HG02759 (cell line): ENCODE data around the gene RBM3.

ENCODE experiments used
- ATAC-seq: cut with Tn5 transposase; IDR thresholded peaks from one replicate; pipeline ENCODE4 v1.9.1; 2021; ENCODE audit warnings: mild to moderate bottlenecking, moderate library complexity; ENCODE audit not compliant: unreplicated experiment

The RBM3 gene

GRCh38 chrX:48617542-48618340 is 43.5 kb downstream of the RBM3 start:
- no peak for ATAC-seq

- ATAC-seq, result no peak
Observed at GRCh38 chrX:48626401-48627298, 52.4 kb downstream of the RBM3 start.
